ENCODE measurements around the gene CCL2. TPM values are rescaled to one million over a fixed set of nuclear protein-coding genes. Genes with fewer than 3 reads are reported as not detected.

The CCL2 gene
- total RNA-seq, 1 donor from 2014 or later, result not detected

DNA sequence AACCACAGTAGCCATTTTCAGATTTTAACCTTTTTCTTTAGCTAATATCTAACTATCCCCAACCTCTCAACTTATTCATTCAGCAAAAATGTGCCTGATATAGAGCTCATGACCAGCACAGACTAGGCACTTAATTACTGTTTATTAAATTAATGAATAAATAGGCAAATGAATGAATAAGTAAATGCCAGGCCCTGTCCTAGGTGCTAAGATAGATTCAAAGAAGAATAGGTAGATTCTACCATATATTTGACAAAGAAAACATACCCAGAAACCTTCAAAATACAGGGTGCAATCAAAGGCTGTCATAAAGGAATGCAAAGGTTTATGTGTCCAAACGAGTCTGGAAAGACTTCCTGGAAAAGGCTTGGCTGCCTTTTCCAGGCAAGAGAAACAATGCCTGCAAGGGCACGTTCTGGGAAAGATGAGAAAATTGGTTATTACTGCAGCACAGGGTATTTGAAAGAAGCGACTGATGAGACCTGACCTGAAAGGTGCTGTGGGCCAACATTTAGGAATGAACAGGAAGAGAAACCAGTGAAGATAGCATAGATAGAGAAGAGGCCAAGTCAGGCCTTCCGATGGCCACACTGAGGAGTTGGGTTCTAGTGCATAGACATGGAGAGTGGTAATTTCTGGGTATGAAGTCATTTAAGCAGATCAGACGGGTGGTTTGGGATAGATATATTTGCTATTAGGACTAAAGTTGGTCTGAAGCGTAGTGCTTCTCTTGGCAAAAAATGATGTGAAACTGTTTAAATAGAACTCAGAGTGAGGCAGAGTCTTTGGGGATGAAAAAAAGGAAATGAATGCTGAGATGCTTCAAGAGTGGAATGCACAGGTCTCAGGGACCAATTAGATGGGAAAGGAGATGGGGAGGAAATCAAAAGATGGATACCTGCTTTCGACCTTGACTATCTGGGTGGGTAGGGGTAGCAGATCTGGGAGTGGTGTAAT lies 11.4 kb upstream of the CCL2 start:
- TF ChIP-seq, protein P1, sequence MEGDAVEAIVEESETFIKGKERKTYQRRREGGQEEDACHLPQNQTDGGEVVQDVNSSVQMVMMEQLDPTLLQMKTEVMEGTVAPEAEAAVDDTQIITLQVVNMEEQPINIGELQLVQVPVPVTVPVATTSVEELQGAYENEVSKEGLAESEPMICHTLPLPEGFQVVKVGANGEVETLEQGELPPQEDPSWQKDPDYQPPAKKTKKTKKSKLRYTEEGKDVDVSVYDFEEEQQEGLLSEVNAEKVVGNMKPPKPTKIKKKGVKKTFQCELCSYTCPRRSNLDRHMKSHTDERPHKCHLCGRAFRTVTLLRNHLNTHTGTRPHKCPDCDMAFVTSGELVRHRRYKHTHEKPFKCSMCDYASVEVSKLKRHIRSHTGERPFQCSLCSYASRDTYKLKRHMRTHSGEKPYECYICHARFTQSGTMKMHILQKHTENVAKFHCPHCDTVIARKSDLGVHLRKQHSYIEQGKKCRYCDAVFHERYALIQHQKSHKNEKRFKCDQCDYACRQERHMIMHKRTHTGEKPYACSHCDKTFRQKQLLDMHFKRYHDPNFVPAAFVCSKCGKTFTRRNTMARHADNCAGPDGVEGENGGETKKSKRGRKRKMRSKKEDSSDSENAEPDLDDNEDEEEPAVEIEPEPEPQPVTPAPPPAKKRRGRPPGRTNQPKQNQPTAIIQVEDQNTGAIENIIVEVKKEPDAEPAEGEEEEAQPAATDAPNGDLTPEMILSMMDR (IDR thresholded peaks at IDR 0.05; ENCODE audit: partially characterized antibody, unreplicated experiment), result no peak
- no peak overlapping the region for H3K27ac Mint-ChIP-seq (ENCODE audit: unreplicated experiment)
- H3K4me1 Mint-ChIP-seq (ENCODE audit: low read depth, unreplicated experiment), result peaks cover 5% of the 10 kb centered on the region
- no peaks in the 10 kb centered on the region for H3K9me3 Mint-ChIP-seq (ENCODE audit: unreplicated experiment)
- no peak overlapping the region for H3K4me3 Mint-ChIP-seq (ENCODE audit: unreplicated experiment)
- DNase-seq, result no peak
- peaks cover 5% of the 10 kb centered on the region for H3K27me3 Mint-ChIP-seq (ENCODE audit: unreplicated experiment)
- no peaks in the 10 kb centered on the region for H3K36me3 Mint-ChIP-seq (ENCODE audit: unreplicated experiment)

DNA sequence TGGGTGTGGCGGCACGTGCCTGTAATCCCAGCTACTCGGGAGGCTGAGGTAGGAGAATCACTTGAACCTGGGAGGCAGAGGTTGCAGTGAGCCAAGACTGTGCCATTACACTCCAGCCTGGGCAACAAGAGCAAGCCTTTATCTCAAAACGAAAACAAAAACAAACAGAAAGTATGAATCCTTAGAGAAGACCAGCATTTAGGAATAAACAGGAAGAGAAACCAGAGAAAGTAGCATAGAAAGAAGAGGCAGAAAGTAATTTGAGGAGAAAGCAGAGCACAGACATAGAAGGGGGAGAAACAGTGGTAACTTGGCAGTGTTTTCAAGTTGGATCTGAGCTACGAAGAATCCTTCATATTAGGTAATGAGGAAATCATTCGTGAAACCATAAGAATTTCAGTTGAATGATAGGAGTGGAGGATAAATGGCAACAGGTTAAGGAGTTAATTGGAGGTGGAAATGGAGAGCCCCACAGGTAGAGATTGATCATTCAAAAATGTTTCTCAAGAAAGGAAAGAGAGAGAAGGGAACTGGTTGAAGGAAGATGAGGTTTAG lies 9.7 kb upstream of the CCL2 start:
- TF ChIP-seq, protein P1 (IDR thresholded peaks at IDR 0.05; ENCODE audit: partially characterized antibody, unreplicated experiment), result no peak
- Mint-ChIP-seq H3K27me3 (ENCODE audit: unreplicated experiment) (no peaks in the 10 kb centered on the region), H3K4me3 (ENCODE audit: unreplicated experiment) (no peak overlapping the region), H3K4me1 (ENCODE audit: low read depth, unreplicated experiment) (no peaks in the 10 kb centered on the region), H3K27ac (ENCODE audit: unreplicated experiment) (no peak overlapping the region), H3K36me3 (ENCODE audit: unreplicated experiment) (no peaks in the 10 kb centered on the region), H3K9me3 (ENCODE audit: unreplicated experiment) (no peaks in the 10 kb centered on the region)
- no peak for DNase-seq

DNA sequence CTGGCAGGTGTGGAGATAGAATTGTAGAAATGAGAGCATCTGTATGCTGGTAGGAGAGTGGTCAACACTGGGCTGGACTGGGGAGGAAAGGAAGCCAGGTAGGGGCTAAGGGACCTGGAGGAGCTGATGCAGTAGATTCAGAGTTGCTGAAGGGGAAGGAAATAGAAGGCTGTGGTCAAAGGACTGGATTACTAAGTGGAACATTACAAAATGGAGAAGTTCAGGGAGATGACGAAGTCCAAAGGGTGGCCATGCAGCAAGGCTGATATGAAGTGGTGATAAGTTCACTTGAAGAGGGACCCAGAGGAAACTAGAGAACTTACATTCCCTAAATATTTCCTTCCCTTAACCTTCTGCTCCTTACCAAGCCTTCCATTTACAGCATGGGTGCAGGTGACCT lies 8.6 kb upstream of the CCL2 start:
- Mint-ChIP-seq H3K4me1 (ENCODE audit: low read depth, unreplicated experiment) (no peaks in the 10 kb centered on the region), H3K4me3 (ENCODE audit: unreplicated experiment) (no peak overlapping the region), H3K27ac (ENCODE audit: unreplicated experiment) (no peak overlapping the region), H3K27me3 (ENCODE audit: unreplicated experiment) (no peaks in the 10 kb centered on the region), H3K36me3 (ENCODE audit: unreplicated experiment) (no peaks in the 10 kb centered on the region), H3K9me3 (ENCODE audit: unreplicated experiment) (no peaks in the 10 kb centered on the region)
- DNase-seq, result no peak
- TF ChIP-seq, protein P1 (IDR thresholded peaks at IDR 0.05; ENCODE audit: partially characterized antibody, unreplicated experiment), result no peak

DNA sequence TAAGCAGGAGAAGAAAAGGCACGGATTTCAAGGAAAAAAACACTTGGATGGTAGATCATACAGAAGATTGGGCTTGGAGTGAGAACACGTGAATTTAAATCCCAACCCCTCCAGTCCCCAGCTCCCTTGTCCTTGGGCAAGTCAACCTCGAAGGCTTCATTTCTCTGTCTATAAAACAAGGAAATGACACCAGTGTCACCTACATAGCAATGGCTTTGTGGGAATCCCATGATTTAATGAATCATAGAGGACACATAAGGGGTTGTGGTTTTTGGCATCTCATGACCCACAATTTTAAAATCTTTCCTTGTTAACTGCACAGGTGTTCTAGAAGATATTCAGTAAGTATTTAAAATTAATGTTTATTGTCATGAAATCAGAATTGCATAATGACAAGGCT lies 8.2 kb upstream of the CCL2 start:
- Mint-ChIP-seq H3K4me3 (ENCODE audit: unreplicated experiment) (no peak overlapping the region), H3K27me3 (ENCODE audit: unreplicated experiment) (no peaks in the 10 kb centered on the region), H3K9me3 (ENCODE audit: unreplicated experiment) (no peaks in the 10 kb centered on the region), H3K4me1 (ENCODE audit: low read depth, unreplicated experiment) (no peaks in the 10 kb centered on the region), H3K27ac (ENCODE audit: unreplicated experiment) (no peak overlapping the region), H3K36me3 (ENCODE audit: unreplicated experiment) (no peaks in the 10 kb centered on the region)
- TF ChIP-seq, protein P1 (IDR thresholded peaks at IDR 0.05; ENCODE audit: partially characterized antibody, unreplicated experiment), result no peak
- no peak for DNase-seq

DNA sequence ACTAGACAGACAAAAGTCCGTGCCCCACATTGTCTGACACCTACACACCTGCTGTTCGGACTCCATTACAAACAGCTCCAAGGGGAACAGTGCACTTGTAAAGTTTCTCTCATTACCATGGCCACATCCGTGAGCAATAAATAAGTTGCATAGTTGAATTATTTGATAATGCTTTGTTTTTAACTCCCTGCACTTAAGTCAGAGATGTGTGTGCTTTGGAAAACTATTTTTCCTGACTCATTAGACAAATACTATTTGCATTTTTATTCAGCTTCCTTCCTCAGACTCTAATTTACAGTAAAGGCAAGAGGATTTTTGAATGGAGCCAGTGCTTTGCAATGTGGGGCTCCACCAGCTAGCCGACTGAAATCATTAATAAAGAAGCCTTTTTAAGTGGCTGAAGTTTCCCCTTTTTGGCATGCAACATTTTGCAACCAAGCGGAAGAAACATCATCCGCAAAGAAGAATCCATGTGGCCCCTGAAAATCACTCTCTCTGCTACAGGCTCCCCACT lies 6.5 kb upstream of the CCL2 start:
- Mint-ChIP-seq H3K4me1 (ENCODE audit: low read depth, unreplicated experiment) (no peaks in the 10 kb centered on the region), H3K36me3 (ENCODE audit: unreplicated experiment) (no peaks in the 10 kb centered on the region), H3K27ac (ENCODE audit: unreplicated experiment) (no peak overlapping the region), H3K27me3 (ENCODE audit: unreplicated experiment) (no peaks in the 10 kb centered on the region), H3K9me3 (ENCODE audit: unreplicated experiment) (no peaks in the 10 kb centered on the region), H3K4me3 (ENCODE audit: unreplicated experiment) (no peak overlapping the region)
- TF ChIP-seq, protein P1 (IDR thresholded peaks at IDR 0.05; ENCODE audit: partially characterized antibody, unreplicated experiment), result no peak
- DNase-seq, result no peak
